HTR-8/SVneo (cell line): ENCODE measurements around the gene ASCC3.

Experiments
- DNase-seq: peaks from one replicate; pipeline ENCODE4 v3.0.0; 2011; ENCODE audit warnings: low spot score, mixed read lengths; ENCODE audit not compliant: insufficient read length
- FAIRE-seq: peaks from 2 replicates; lab custom pipeline; 2011; peaks lifted over from hg19 to GRCh38; lab: Jason Lieb, UNC

The ASCC3 gene

GRCh38 chr6:100475554-100476320 is 405.4 kb downstream of the ASCC3 start:
- DNase-seq = no peak
- no peak for FAIRE-seq

- DNase-seq (no peak), FAIRE-seq (no peak)
These were observed 407.9 kb downstream of the ASCC3 start for GRCh38 chr6:100473182-100473581.

GRCh38 chr6:100472674-100473073 is 408.5 kb downstream of the ASCC3 start:
- FAIRE-seq = no peak
- DNase-seq = no peak

- FAIRE-seq = no peak
- no peak for DNase-seq
These were observed 410.6 kb downstream of the ASCC3 start for GRCh38 chr6:100470422-100471120.

- DNase-seq = no peak
- FAIRE-seq = no peak
These were observed 411.8 kb downstream of the ASCC3 start for GRCh38 chr6:100469101-100469859.

- DNase-seq (no peak), FAIRE-seq (no peak)
These were observed 413.0 kb downstream of the ASCC3 start for GRCh38 chr6:100468016-100468622.

GRCh38 chr6:100467129-100468015 is 413.8 kb downstream of the ASCC3 start:
- DNase-seq (no peak), FAIRE-seq (no peak)

GRCh38 chr6:100466410-100467128 is 414.6 kb downstream of the ASCC3 start:
- FAIRE-seq (no peak), DNase-seq (no peak)

GRCh38 chr6:100465701-100466409 is 415.3 kb downstream of the ASCC3 start:
- DNase-seq = no peak
- no peak for FAIRE-seq

GRCh38 chr6:100464903-100465700 is 416.0 kb downstream of the ASCC3 start, which contains the start of gene SIM1:
Gene SIM1 (minus strand): TSS chr6:100464921. CDS start chr6:100463468, 1,453 bp downstream.
- DNase-seq = peak; percentile 94
- FAIRE-seq = peak; percentile 74

- no peak for DNase-seq
- no peak for FAIRE-seq
These were observed 416.8 kb downstream of the ASCC3 start for GRCh38 chr6:100464162-100464851.

GRCh38 chr6:100463630-100464161 is 417.4 kb downstream of the ASCC3 start:
- no peak for FAIRE-seq
- no peak for DNase-seq

- DNase-seq = no peak
These were observed 418.2 kb downstream of the ASCC3 start for GRCh38 chr6:100462706-100463629.

GRCh38 chr6:100461917-100462705 is 419.0 kb downstream of the ASCC3 start:
- no peak for FAIRE-seq

More at GRCh38 chr6:100462706-100463629, 418.2 kb downstream of the ASCC3 start:
- no peak for FAIRE-seq

More at GRCh38 chr6:100461917-100462705, 419.0 kb downstream of the ASCC3 start:
- no peak for DNase-seq
